GM12892 (cell line): ENCODE results near the gene VPS35L.

ENCODE experiments used
- POLR2A ChIP-seq: IDR thresholded peaks from 2 replicates; pipeline ENCODE4 v1.6.1; 2011; ENCODE audit warnings: low read depth, low read length, control low read depth
- TAF1 ChIP-seq: IDR thresholded peaks from 2 replicates; pipeline ENCODE4 v1.6.1; 2011; ENCODE audit warnings: low read depth, mild to moderate bottlenecking, control low read depth, low read length, borderline replicate concordance

DNA sequence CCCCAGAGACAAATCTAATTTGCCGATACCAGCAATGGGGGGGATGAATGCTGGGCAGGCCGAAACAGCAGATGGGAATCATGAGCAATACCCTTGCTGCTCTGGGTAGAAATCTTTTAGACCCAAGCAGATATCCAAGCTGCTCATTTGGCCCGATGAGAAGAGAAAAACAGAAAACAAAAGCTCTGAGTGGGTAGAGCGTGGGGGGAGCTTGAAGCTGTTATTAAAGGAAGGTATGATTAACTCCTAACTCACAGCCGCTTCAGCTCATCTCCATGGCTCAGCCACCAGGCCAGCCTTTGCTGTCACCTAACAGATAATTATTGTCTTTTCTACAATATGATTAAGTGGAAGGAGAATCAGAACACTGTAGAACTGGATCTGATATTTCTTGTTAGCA, 58.3 kb downstream of the VPS35L start:
- TF ChIP-seq TAF1: no peak
- no peak for TF ChIP-seq POLR2A
